GM12878 (cell line): ENCODE results near the gene HSPB3. TPM values are rescaled to one million over a fixed set of nuclear protein-coding genes. Genes with fewer than 3 reads are reported as not detected.

Experiments
- ATAC-seq: fragments of 200-7000 bp; cut with Tn5 transposase; 3 replicates; pipeline ENCODE4 v1.9.1; 2020; ENCODE audit warnings: mild to moderate bottlenecking, moderate library complexity
- Bru-seq: library from RNA; stranded (reverse); fragments of 400-500 nt; gene quantifications from one replicate; lab custom pipeline; 2021; lab: Mats Ljungman, UMichigan
- BruChase-seq, 2 experiments: library from RNA; stranded (reverse); fragments of 400-500 nt; gene quantifications; one replicate each; lab custom pipeline; 2021; lab: Mats Ljungman, UMichigan
- BruUV-seq: library from RNA; stranded (reverse); fragments of 400-500 nt; replicated peaks from 2 replicates; lab custom pipeline; 2021; lab: Mats Ljungman, UMichigan
- CTCF ChIA-PET: fragments of 300-600 bp; sonication (Branson Sonifier 250); formaldehyde crosslinking; extraction: SDS; loops from one replicate; lab custom pipeline; 2021; ENCODE audit warnings: inconsistent platforms; lab: Yijun Ruan, JAX
- POLR2A ChIA-PET: fragments of 350-600 bp; formaldehyde crosslinking; extraction: SDS; loops from one replicate; lab custom pipeline; 2021; ENCODE audit warnings: inconsistent platforms; lab: Charles Lee
- RAD21 ChIA-PET: fragments of 300-600 bp; sonication (Branson Sonifier 250); formaldehyde crosslinking; loops from one replicate; lab custom pipeline; 2023; ENCODE audit warnings: antibody characterized with exemption; ENCODE audit not compliant: unreplicated experiment; lab: Charles Lee
- SMC1A ChIA-PET: fragments of 300-600 bp; sonication (Branson Sonifier 250); formaldehyde crosslinking; loops from one replicate; lab custom pipeline; 2023; ENCODE audit not compliant: unreplicated experiment, uncharacterized antibody; lab: Charles Lee
- DNase-seq: peaks from one replicate; pipeline ENCODE4 v3.0.0-alpha.2; 2011; ENCODE audit warnings: low read depth, low spot score
- FAIRE-seq: peaks from 3 replicates; lab custom pipeline; 2011; peaks lifted over from hg19 to GRCh38; lab: Jason Lieb, UNC
- H2AFZ ChIP-seq: 2 replicates; pipeline ENCODE4 v1.6.0; 2011; ENCODE audit warnings: low read depth, low read length, control low read depth; ENCODE audit not compliant: control insufficient read depth
- H3K27ac ChIP-seq: 2 replicates; pipeline ENCODE4 v1.5.1; 2011; ENCODE audit warnings: control low read depth; ENCODE audit not compliant: control insufficient read depth, insufficient read depth
- H3K27me3 ChIP-seq, 2 experiments: replicated peaks in 1 of 2; 2 replicates each; pipeline versions ENCODE4 v1.6.0 to v1.6.1; 2011; ENCODE audit warnings: low read length in 1 of 2; ENCODE audit not compliant: control insufficient read depth in 2 of 2, insufficient read depth in 2 of 2
- H3K36me3 ChIP-seq, 2 experiments: 2 replicates each; pipeline ENCODE4 v1.5.1; 2011; ENCODE audit warnings: low read length in 1 of 2; ENCODE audit not compliant: control insufficient read depth in 2 of 2, insufficient read depth in 2 of 2
- H3K4me1 ChIP-seq: 2 replicates; pipeline ENCODE4 v1.6.1; 2011; ENCODE audit warnings: mild to moderate bottlenecking, low read length, moderate library complexity, mixed read lengths; ENCODE audit not compliant: control insufficient read depth, insufficient read depth
- H3K4me2 ChIP-seq: 2 replicates; pipeline ENCODE4 v1.6.0; 2011; ENCODE audit warnings: control low read depth; ENCODE audit not compliant: control insufficient read depth, insufficient read depth
- H3K4me3 ChIP-seq: fragments of 200-600 bp; sonication (generic); 2 replicates; pipeline ENCODE4 v1.5.1; 2016
- H3K79me2 ChIP-seq: 2 replicates; pipeline ENCODE4 v1.6.0; 2011; ENCODE audit warnings: low read length; ENCODE audit not compliant: control insufficient read depth, insufficient read depth
- H3K9ac ChIP-seq: 2 replicates; pipeline ENCODE4 v1.8.0; 2011; ENCODE audit warnings: low read length, control low read depth, mixed read lengths; ENCODE audit not compliant: control insufficient read depth, insufficient read depth
- H3K9me3 ChIP-seq: replicated peaks from 3 replicates; pipeline ENCODE4 v1.5.1; 2011; ENCODE audit warnings: mild to moderate bottlenecking, low read length; ENCODE audit not compliant: control insufficient read depth, insufficient read depth
- H4K20me1 ChIP-seq: 2 replicates; pipeline ENCODE4 v1.6.0; 2011; ENCODE audit not compliant: control insufficient read depth, insufficient read depth
- CBX3 ChIP-seq: fragments of 200-600 bp; sonication (generic); IDR thresholded peaks from 2 replicates; pipeline ENCODE4 v1.6.1; 2016; ENCODE audit warnings: low read depth, borderline replicate concordance
- CHD1 ChIP-seq: IDR thresholded peaks from 2 replicates; pipeline ENCODE4 v1.6.1; 2012; ENCODE audit warnings: low read depth, low read length, improper control_type of control experiment
- CHD2 ChIP-seq: IDR thresholded peaks from 2 replicates; pipeline ENCODE4 v1.6.1; 2011; ENCODE audit warnings: low read depth, low read length, improper control_type of control experiment, borderline replicate concordance
- FOS ChIP-seq: IDR thresholded peaks from 3 replicates; pipeline ENCODE4 v1.6.1; 2011; ENCODE audit warnings: borderline replicate concordance; ENCODE audit not compliant: insufficient read length; ENCODE audit errors: extremely low read depth
- GABPA ChIP-seq: IDR thresholded peaks from 2 replicates; pipeline ENCODE4 v1.6.1; 2014; ENCODE audit warnings: antibody characterized with exemption, low read depth, mild to moderate bottlenecking, inconsistent platforms
- HCFC1 ChIP-seq: fragments of 150-350 bp; IDR thresholded peaks from 2 replicates; pipeline ENCODE4 v1.6.1; 2014; ENCODE audit warnings: low read length
- IKZF2 ChIP-seq, 2 experiments: fragments of 450-650 bp; IDR thresholded peaks; 2 replicates each; pipeline ENCODE4 v1.6.1; 2017; ENCODE audit warnings: mild to moderate bottlenecking in 2 of 2, moderate library complexity in 2 of 2
- PML ChIP-seq: IDR thresholded peaks from 2 replicates; pipeline ENCODE4 v1.6.1; 2012; ENCODE audit warnings: low read length, inconsistent platforms
- RCOR1 ChIP-seq: conservative IDR thresholded peaks from 2 replicates; pipeline ENCODE4 v1.6.1; 2012; ENCODE audit warnings: low read depth, low read length, improper control_type of control experiment
- SP1 ChIP-seq: IDR thresholded peaks from one replicate; pipeline ENCODE4 v1.6.1; 2011; ENCODE audit warnings: low read depth, low read length
- ZNF207 ChIP-seq: fragments of 450-650 bp; IDR thresholded peaks from 2 replicates; pipeline ENCODE4 v1.6.1; 2014; ENCODE audit warnings: antibody characterized with exemption, mild to moderate bottlenecking, borderline replicate concordance
- ZNF384 ChIP-seq: IDR thresholded peaks from 2 replicates; pipeline ENCODE4 v1.6.1; 2012; ENCODE audit warnings: low read depth, mild to moderate bottlenecking, low read length, improper control_type of control experiment, borderline replicate concordance
- WGBS: methylation state at CpG from one replicate; pipeline ENCODE4 v1.1.6; 2016; ENCODE audit warnings: low lambda C conversion rate; ENCODE audit not compliant: insufficient replicate concordance, insufficient coverage; ENCODE audit errors: missing lambda C conversion rate; 5-methylcytosine and 5-hydroxymethylcytosine counted together
- in situ Hi-C: fragments of 300-500 bp; cut with MboI; formaldehyde crosslinking; loops from 9 replicates; pipeline ENCODE4 v1.14.3; 2018; ENCODE audit warnings: mixed read lengths
- intact Hi-C: fragments of 100-400 bp; cut with micrococcal nuclease; formaldehyde crosslinking; loops from one replicate; pipeline ENCODE4 v1.14.2; 2022; ENCODE audit not compliant: unreplicated experiment
- long read RNA-seq, 2 experiments: library from polyadenylated mRNA; unstranded; transcript quantifications; one replicate each; pipeline ENCODE4 v2.0.0, GENCODE V29; 2019 to 2020
- polyA minus RNA-seq, 3 experiments: library from RNA; depleted of rRNA, polyadenylated mRNA; stranded (reverse); fragments of >200 nt; gene quantifications; 2 replicates each; pipeline ENCODE4 v1.2.3, GENCODE V29; 2011
- polyA plus RNA-seq, 11 experiments: library from polyadenylated mRNA; depleted of rRNA in 4 of 11; unstranded in 6 of 11; stranded (reverse) in 5 of 11; fragments of >200 nt; fragmentation: Nextera tagmentation in 4 of 11; fragmentation: Illumina TruSeq in 1 of 11; extraction: Ambion mirVana in 4 of 11; extraction: Trizol in 1 of 11; gene quantifications; 1 replicate in 1 of 11; 2 replicates in 10 of 11; pipeline versions ENCODE4 v1.2.1 to v1.2.3, GENCODE V29; 2011 to 2016; ENCODE audit warnings: inconsistent platforms in 2 of 11, missing spikeins in 2 of 11, low read depth in 1 of 11
- total RNA-seq, 4 experiments: library from RNA; depleted of rRNA in 3 of 4; stranded (reverse); fragments of >200 nt in 3 of 4; fragmentation: Illumina TruSeq in 1 of 4; extraction: Trizol in 1 of 4; gene quantifications; 2 replicates each; pipeline versions ENCODE4 v1.2.1 to v1.2.3, GENCODE V29; 2013 to 2021
- TF ChIP-seq, protein P1 (sequence below): fragments of 450-650 bp; IDR thresholded peaks from 2 replicates; pipeline ENCODE4 v1.6.1; 2014; ENCODE audit warnings: mild to moderate bottlenecking
- TF ChIP-seq, protein P2 (sequence below): IDR thresholded peaks from 2 replicates; pipeline ENCODE4 v1.6.1; 2011; ENCODE audit warnings: borderline replicate concordance, low read depth, mild to moderate bottlenecking, moderate library complexity, mixed read lengths, low read length; ENCODE audit not compliant: insufficient read depth; ENCODE audit errors: extremely low read length

HSPB3 gene, protein sequence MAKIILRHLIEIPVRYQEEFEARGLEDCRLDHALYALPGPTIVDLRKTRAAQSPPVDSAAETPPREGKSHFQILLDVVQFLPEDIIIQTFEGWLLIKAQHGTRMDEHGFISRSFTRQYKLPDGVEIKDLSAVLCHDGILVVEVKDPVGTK
- total RNA-seq (2013; cell fraction: nucleolus; rRNA removed): 8.0 and 8.4 TPM in 2 replicates
- total RNA-seq (2014; rRNA removed): not detected in 2 replicates
- not detected in 2 replicates for total RNA-seq (2014; rRNA removed; fragmentation: Illumina TruSeq; extraction: Trizol)
- total RNA-seq (2021): not detected in 2 replicates
- polyA plus RNA-seq (2011; ENCODE audit: low read depth): not detected
- 0.50 and 0.60 TPM in 2 replicates for polyA plus RNA-seq (2011; rRNA removed)
- polyA plus RNA-seq (2011; cell fraction: cytosol; rRNA removed): 0.16 and 0.30 TPM in 2 replicates
- 0.72 and 1.2 TPM in 2 replicates for polyA plus RNA-seq (2011; cell fraction: nucleus; rRNA removed)
- not detected in 2 replicates for polyA plus RNA-seq (2012)
- polyA plus RNA-seq (2014; fragmentation: Illumina TruSeq; extraction: Trizol): not detected in 2 replicates
- under 1 TPM; 0.11 to 0.29 TPM for polyA plus RNA-seq (2014; fragmentation: Nextera tagmentation; extraction: Ambion mirVana)
- polyA plus RNA-seq (2014; rRNA removed): 0.37 TPM in 1 of 2 replicates, not detected in the other
- polyA plus RNA-seq (2016; fragmentation: Nextera tagmentation; extraction: Ambion mirVana): not detected
- 0.31 and 1.7 TPM in 2 replicates for polyA minus RNA-seq (2011; rRNA and poly(A)+ RNA removed)
- not detected in 2 replicates for polyA minus RNA-seq (2011; cell fraction: cytosol; rRNA and poly(A)+ RNA removed)
- 0.96 TPM in 1 of 2 replicates, not detected in the other for polyA minus RNA-seq (2011; cell fraction: nucleus; rRNA and poly(A)+ RNA removed)
- not detected for Bru-seq, nascent RNA
- percentile 46 among the genes with signal in this experiment for BruChase-seq, experiment 1, labeled RNA remaining after a 6-hour chase
- BruChase-seq, experiment 2, labeled RNA remaining after a 2-hour chase: percentile 43 among the genes with signal in this experiment
- long read RNA-seq, experiment 1: 0 reads
- long read RNA-seq, experiment 2: 0 reads

DNA sequence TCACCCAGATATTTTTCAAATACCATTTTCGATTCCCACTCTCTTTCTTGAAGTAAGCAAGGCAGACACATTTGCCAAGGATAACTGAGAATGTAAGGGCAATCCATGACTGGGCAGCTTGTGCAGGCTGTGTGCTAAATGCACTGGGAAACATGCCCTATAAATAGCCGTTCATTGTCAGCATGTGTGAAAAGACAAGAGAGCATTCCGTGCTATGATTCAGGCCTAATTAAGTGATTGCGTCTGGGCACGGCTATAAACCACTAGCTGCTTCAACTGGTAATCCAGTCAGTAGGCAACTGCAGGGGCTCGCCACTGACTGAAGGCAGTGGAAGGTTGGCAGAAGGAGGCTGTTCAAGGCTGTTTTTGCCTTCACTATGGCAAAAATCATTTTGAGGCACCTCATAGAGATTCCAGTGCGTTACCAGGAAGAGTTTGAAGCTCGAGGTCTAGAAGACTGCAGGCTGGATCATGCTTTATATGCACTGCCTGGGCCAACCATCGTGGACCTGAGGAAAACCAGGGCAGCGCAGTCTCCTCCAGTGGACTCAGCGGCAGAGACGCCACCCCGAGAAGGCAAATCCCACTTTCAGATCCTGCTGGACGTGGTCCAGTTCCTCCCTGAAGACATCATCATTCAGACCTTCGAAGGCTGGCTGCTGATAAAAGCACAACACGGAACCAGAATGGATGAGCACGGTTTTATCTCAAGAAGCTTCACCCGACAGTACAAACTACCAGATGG, at the start of gene HSPB3:
HSPB3 (plus strand) TSS at position 287 of the 745 bp plus-strand sequence; CDS start at position 378, 91 bp downstream.
- TF ChIP-seq RCOR1 (no peak), FOS (no peak), CHD2 (no peak), PML (no peak), CBX3 (no peak), ZNF384 (no peak), IKZF2 (IDR thresholded peaks at IDR 0.05) (no peak), ZNF207 (no peak), GABPA (no peak), HCFC1 (no peak), CHD1 (no peak), SP1 (no peak)
- TF ChIP-seq, protein P1, sequence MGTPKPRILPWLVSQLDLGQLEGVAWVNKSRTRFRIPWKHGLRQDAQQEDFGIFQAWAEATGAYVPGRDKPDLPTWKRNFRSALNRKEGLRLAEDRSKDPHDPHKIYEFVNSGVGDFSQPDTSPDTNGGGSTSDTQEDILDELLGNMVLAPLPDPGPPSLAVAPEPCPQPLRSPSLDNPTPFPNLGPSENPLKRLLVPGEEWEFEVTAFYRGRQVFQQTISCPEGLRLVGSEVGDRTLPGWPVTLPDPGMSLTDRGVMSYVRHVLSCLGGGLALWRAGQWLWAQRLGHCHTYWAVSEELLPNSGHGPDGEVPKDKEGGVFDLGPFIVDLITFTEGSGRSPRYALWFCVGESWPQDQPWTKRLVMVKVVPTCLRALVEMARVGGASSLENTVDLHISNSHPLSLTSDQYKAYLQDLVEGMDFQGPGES: no peak
- TF ChIP-seq, protein P2, sequence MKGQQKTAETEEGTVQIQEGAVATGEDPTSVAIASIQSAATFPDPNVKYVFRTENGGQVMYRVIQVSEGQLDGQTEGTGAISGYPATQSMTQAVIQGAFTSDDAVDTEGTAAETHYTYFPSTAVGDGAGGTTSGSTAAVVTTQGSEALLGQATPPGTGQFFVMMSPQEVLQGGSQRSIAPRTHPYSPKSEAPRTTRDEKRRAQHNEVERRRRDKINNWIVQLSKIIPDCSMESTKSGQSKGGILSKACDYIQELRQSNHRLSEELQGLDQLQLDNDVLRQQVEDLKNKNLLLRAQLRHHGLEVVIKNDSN: no peak
- RAD21 ChIA-PET: interaction anchor here (1.6 kb wide), 1 partner anchor 35 kb away, joined by 5 read pairs; no protein-coding TSS in a partner anchor
- in situ Hi-C loops (no loop called here), intact Hi-C loops (no loop called here)
- Histone ChIP-seq H3K4me3 (no peak within 1 kb of the TSS), H3K9me3 (no peaks in the 10 kb centered on the region), H3K27ac (no peak within 1 kb of the TSS), H3K36me3 (no peaks in the 10 kb centered on the region), H2AFZ (no peak within 1 kb of the TSS), H3K4me2 (no peak within 1 kb of the TSS), H3K4me1 (no peaks in the 10 kb centered on the region), H3K9ac (no peak within 1 kb of the TSS), H3K27me3 (peaks cover 0 to 4% of the 10 kb centered on the region in 2 experiments; a peak in 2 of 4 replicates), H3K79me2 (no peaks in the 10 kb centered on the region), H4K20me1 (no peaks in the 10 kb centered on the region)
- SMC1A ChIA-PET: interaction anchor here (1.2 to 2.1 kb wide), 3 partner anchors 34 to 89 kb away, joined by 3 to 7 read pairs (median 4); no protein-coding TSS in a partner anchor
- CTCF ChIA-PET: interaction anchor here (1.6 kb wide), 1 partner anchor 34 kb away, joined by 10 read pairs; no protein-coding TSS in a partner anchor
- POLR2A ChIA-PET: no interaction called here
- FAIRE-seq: no peak
- BruUV-seq: no TSS peak
- WGBS: 53% methylated on average over 18 of the region's 18 CpGs
- DNase-seq: no peak
- ATAC-seq: no peak
